Right kidney (tissue), 1 donor: Measurements from ENCODE around the gene ARL8B.

Experiments
- DNase-seq: peaks from one replicate; pipeline ENCODE4 v3.0.0-alpha.2; 2016

The ARL8B gene

DNA sequence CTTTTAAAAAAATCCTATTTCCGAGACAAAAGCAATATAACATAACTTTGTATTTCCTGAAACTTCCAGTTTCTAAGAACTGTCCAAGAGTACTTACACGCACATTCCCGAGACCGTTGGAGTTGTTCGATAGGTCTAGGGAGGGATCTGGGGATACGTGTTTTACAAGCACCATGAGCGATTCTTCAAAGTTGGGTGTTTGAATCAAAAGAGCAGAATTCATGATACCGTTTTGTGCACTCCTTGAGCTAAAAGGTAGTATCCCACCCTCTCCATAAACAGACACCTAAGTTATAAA is 64.7 kb downstream of the ARL8B start:
- DNase-seq = no peak

DNA sequence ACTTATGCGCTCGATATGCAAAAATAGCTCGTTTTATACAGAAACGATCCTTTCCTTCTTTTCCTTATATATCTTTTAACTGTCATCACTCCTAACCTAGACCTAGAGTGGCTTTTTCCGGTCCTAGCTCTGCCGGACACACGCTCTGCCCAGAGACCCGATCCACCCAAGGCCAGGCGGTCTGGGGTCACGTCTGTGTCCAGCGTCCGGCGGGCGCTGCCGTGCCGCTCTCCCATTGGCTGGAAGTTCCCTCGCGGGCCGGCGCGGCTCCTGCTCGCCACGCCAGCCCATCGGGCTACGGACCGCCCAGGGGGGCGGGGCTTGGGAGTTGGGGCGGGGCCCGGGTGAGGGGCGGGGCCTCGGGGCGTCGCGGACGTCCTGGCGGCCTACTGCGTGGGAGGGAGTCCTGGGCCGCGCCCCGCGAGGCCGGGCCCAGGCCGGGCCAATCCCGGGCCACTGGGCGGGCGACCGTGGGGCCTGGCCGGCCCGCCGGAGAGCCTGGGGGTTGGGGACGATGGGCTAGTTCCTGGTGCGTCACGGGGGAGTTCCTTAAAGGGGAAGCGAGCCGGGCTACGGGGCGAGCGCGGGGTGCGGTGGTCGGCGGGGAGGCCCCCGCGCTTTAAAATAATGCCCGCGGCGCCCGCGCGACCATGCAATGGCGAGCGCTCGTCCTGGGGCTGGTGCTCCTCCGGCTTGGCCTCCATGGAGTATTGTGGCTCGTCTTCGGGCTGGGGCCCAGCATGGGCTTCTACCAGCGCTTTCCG is 65.2 kb downstream of the ARL8B start, which contains the start of gene EDEM1:
Gene EDEM1, plus strand, starts transcription at position 552 of the 764 bp plus-strand sequence. Its CDS starts 99 bp downstream, at position 651.
- DNase-seq = peak; percentile 90

- no peak for DNase-seq
These were observed 65.9 kb downstream of the ARL8B start for GRCh38 chr3:5187920-5188418.

DNA sequence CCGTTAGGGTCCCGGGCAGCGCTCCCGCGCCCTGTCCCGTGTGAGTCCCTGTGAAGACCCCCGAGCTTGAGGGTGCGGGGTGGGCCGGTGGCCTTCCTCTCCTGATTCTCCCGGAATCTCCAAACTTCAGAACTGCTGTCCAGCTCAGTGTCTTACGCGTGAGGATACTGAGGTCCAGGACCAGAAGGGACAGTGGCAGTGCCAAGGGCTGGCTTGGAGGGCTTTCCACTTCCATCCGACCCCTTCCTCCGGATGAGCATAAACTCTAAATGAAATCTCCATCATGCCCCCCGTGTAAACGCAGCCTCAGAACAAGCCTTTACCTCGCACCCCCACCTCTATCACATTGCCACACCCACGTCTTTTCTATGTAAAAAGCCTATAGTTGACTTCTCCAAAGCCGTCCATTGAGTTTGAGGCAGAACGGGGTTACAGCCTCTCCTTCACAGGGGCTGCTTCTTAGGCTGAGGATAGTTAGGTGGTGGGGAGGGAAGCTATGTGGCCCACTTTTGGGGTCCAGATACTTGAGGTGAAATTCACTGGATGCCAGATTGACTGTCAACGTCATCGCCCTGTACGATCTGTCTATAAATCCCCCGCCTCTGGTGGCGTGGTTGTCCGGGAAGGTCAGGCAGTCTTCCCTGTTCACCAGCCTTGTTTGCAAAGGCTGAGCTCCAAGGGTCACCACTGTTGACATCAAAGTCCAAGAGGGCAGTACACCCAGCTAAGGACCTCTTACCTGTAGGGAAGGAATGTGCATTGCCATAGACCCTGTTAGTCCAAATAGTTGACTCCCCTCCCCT is 66.5 kb downstream of the ARL8B start:
- peak; percentile 83 for DNase-seq

GRCh38 chr3:5190147-5190791 is 68.2 kb downstream of the ARL8B start:
- DNase-seq = no peak

DNA sequence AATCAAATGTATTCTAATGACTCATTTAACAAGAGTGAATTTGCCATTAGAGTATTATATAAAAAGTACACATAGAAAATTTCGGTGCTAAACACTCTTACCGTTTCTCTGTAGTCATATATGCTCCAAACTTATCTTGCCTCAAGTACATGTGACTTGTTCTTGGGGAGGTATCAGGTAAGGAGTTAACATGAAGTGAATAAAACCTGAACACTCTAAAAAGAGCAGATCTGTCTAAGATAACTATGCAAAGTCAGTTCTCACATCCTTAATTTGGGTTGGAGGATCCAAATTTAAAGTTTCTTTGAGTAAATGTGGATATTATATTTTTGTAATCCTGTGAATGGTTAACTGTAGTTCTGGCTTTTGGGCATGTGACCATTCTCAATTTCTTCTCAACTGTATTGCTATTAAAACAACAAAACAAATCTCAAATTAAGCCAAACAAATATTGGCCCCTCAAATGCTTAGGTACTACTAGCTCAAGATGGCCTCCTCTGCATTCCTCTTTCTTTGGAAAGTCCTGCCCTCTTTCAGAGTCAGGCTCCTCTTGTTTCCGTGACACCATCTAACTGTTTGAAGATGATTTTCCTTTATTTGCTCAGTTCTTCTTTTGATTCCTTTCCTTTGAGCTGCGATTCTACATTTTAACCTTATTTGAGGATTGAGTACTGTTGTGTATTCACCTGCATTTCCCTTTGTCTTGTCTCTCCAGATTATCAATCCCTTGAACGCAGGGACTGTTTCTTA is 69.6 kb downstream of the ARL8B start:
- no peak for DNase-seq

GRCh38 chr3:5192571-5193365 is 70.7 kb downstream of the ARL8B start:
- DNase-seq = no peak

GRCh38 chr3:5194341-5194740 is 72.2 kb downstream of the ARL8B start:
- no peak for DNase-seq

- DNase-seq = no peak
These were observed 72.9 kb downstream of the ARL8B start for GRCh38 chr3:5194801-5195509.

GRCh38 chr3:5195605-5196004 is 73.5 kb downstream of the ARL8B start:
- DNase-seq = no peak

GRCh38 chr3:5197022-5197421 is 74.9 kb downstream of the ARL8B start:
- DNase-seq = no peak

GRCh38 chr3:5197470-5198312 is 75.6 kb downstream of the ARL8B start:
- no peak for DNase-seq

DNA sequence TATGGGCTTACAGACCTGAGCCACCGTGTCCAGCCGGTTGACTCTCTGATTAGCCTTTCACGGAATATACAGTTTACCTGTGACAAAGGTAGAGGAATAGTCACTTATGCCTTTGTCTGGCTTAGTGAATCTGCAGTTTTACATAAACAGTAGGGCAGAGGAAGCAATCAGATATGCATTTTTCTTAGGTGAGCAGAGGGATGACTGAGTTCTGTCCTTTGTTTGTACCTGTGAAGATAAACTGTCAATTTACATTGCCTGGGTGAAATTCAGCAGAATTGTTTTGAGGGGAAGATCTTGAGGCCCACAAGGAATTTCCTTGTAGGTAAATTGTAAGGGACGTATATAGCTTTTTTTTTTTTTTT is 76.2 kb downstream of the ARL8B start:
- no peak for DNase-seq

- no peak for DNase-seq
These were observed 77.1 kb downstream of the ARL8B start for GRCh38 chr3:5198986-5199731.

DNA sequence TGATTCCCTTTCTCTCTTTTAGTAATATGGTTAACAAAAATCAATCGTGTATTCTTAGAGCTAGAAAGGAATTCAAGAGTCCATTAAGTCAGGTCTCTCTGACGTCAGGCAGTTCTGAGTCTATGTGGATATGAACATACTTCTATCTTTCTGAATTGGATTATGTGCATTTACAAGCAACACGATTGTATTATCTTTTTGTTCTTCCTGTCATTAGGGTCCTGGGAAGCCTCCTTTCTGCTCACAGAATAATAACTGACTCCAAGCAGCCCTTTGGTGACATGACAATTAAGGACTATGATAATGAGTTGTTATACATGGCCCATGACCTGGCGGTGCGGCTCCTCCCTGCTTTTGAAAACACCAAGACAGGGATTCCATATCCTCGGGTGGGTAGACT is 79.4 kb downstream of the ARL8B start:
- DNase-seq = no peak

DNA sequence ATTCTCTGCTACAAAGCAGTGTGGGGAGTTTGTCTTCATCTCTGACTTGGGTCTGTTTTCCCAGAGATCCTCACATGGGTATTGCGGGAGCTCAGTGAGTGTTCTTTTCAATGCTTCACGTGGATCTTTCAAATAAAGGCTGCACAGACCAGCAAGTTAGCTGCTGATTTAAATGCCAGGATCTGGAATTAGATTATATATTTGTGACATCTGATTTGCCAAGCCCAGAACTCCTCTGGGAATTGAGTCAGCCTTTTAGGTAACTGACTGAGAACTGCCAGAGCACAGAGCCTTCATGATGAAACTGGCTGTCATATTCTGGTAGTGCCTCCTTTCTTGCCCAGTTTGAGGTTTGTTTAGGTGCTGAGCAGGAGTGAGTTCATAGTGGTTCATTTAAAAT is 80.1 kb downstream of the ARL8B start:
- no peak for DNase-seq

DNA sequence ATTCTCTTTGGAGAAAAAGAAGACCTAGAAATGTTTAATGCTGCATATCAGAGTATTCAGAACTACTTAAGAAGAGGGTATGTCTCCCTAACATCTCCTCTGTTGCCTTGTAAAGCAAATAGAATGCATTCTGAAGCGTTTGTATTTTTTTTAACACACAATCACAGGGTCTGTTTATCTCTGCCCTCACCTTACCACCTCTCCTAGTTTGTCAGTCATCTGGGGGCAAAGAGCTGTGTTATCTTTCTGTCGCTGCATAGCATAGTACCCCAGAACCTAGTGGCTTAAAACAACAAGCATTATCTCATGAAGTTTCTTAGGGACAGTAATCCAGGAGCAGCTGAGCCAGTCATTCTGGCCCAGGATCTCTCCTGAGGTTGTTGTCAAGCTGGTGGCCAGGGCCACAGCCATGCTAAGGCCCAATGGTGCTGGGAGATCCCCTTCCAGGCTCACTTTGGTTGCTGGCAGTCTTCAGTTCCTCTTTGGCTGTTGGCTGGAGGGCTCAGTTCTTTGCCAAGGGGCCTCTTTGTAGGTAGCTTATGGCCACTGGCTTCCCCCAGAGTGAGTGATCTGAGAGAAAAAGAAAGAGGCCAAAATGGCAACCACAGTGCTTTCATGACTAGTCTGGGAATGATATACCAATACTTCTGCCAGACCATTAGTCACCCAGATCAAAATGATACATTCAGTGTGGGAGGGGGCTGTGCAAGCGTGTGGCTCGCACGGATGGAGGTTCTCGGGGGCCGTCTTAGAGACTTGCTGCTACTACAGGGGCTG is 83.3 kb downstream of the ARL8B start:
- DNase-seq = no peak

DNA sequence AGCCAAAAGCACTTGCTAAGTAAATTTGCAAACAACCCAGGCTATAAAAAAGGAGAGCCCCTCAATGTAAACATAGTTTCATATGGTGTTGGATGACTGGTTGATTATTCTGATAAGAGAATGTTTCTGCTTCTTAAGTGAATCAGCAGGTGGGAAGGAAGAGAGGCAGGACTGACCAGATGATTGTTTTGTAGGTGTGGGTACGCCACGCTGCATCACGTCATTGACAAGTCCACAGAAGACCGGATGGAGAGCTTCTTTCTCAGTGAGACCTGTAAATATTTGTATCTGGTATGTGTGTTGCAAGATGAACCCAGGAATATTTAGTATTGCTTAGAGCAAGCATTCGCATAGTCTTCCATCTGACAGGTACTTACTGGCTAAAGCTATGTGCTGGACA is 88.8 kb downstream of the ARL8B start:
- no peak for DNase-seq
